ENCODE results near the gene GPR17. TPM values are rescaled to one million over a fixed set of nuclear protein-coding genes. Genes with fewer than 3 reads are reported as not detected.

GPR17 gene
- total RNA-seq, 1 experiment from 2014 or later: not detected

DNA sequence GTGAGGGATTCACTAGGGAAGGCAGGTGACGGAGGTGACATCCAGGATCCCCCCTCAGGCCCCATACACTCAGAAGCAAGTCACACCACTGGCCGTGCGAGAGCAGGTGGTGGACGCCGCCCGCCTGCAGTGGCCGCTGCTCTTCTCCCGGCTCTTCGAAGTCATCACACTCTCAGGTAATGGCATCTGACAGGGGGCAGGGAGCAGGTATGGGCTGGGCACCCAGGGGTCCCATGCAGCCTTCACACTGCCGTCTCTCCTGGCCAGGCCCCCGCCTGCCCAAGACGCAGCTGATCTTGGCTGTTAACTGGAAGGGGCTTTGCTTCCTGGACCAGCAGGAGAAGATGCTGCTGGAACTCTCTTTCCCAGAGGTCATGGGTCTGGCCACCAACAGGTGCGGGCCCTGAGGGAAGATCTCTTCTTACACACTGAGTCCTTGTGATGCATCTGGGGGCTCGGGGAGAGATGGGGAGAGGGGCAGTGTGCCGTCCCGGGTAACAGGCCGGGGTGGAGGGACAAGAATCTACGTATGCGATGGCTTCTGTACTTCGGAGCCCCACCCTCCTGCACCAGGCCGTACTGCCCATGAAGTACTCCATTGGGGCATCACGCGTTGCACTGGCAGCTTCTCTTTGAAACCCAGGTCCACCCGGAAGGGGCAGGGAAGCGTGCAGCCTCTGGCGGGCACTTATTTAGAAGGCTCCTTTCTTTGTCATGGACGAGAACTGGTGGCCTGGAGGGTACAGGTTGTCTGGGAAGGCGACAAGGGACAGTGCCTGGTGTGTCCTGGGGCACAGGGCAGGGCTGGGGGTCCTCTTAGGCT lies 18.8 kb upstream of the GPR17 start:
- Mint-ChIP-seq H3K4me1 (ENCODE audit: insufficient read depth, unreplicated experiment) (peaks cover 13% of the 10 kb centered on the region), H3K27me3 (ENCODE audit: insufficient read depth, unreplicated experiment) (no peaks in the 10 kb centered on the region), H3K9me3 (ENCODE audit: unreplicated experiment) (no peaks in the 10 kb centered on the region), H3K4me3 (ENCODE audit: unreplicated experiment) (no peak overlapping the region), H3K36me3 (ENCODE audit: insufficient read depth, unreplicated experiment) (no peaks in the 10 kb centered on the region), H3K27ac (ENCODE audit: low read depth, unreplicated experiment) (no peak overlapping the region)
- intact Hi-C loops (cut with micrococcal nuclease): no loop called here
- BruUV-seq (replicated peaks): no TSS peak
- TF ChIP-seq, protein P1, sequence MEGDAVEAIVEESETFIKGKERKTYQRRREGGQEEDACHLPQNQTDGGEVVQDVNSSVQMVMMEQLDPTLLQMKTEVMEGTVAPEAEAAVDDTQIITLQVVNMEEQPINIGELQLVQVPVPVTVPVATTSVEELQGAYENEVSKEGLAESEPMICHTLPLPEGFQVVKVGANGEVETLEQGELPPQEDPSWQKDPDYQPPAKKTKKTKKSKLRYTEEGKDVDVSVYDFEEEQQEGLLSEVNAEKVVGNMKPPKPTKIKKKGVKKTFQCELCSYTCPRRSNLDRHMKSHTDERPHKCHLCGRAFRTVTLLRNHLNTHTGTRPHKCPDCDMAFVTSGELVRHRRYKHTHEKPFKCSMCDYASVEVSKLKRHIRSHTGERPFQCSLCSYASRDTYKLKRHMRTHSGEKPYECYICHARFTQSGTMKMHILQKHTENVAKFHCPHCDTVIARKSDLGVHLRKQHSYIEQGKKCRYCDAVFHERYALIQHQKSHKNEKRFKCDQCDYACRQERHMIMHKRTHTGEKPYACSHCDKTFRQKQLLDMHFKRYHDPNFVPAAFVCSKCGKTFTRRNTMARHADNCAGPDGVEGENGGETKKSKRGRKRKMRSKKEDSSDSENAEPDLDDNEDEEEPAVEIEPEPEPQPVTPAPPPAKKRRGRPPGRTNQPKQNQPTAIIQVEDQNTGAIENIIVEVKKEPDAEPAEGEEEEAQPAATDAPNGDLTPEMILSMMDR (IDR thresholded peaks at IDR 0.05; ENCODE audit: unreplicated experiment): no peak
- POLR2A ChIA-PET: no interaction called here
- DNase-seq (ENCODE audit: unreplicated experiment): no peak
- CTCF ChIA-PET: interaction anchor here (0.7 kb wide), 1 partner anchor 1724 kb away, joined by 3 read pairs; no protein-coding TSS in a partner anchor

DNA sequence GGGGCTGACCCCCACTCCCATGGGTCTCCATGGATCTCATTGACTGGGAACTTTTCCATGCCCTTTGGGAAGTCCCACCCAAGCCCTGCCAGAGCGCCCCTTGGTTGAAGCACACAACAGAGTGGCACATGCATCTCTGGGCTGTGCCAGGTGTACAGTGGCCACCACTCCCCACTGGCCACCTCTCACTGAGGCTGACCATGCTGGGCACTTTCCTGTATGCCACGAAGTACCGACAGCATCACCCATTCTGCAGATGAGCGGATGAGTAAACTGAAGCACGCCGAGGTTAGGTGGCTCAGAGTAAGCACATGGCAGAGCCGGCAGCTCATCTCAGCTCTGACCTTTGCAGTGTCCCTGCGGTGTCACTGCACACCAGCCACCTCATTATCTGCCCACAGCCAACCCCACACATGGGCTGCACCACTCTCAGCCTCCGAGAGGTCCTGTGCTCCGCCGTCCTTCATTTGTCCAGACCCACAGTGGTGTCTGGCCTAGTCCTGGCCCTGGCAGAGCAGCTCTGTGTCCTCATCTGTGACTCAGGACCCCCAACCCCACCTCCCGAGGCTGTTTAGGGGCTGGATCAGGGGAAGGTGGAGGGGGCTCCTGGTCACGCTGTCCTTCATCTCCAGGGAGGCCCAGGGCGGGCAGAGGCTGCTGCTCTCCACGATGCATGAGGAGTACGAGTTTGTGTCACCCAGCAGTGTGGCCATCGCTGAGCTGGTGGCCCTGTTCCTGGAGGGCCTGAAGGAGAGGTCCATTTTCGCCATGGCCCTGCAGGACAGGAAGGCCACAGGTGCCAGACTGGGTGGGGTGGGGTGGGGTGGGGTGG lies 18.0 kb upstream of the GPR17 start:
- intact Hi-C loops (cut with micrococcal nuclease): no loop called here
- ChIA-PET CTCF (no interaction called here), POLR2A (no interaction called here)
- TF ChIP-seq, protein P1 (IDR thresholded peaks at IDR 0.05; ENCODE audit: unreplicated experiment): no peak
- Mint-ChIP-seq H3K27me3 (ENCODE audit: insufficient read depth, unreplicated experiment) (no peaks in the 10 kb centered on the region), H3K4me1 (ENCODE audit: insufficient read depth, unreplicated experiment) (peaks cover 13% of the 10 kb centered on the region), H3K4me3 (ENCODE audit: unreplicated experiment) (no peak overlapping the region), H3K36me3 (ENCODE audit: insufficient read depth, unreplicated experiment) (no peaks in the 10 kb centered on the region), H3K9me3 (ENCODE audit: unreplicated experiment) (no peaks in the 10 kb centered on the region), H3K27ac (ENCODE audit: low read depth, unreplicated experiment) (no peak overlapping the region)
- DNase-seq (ENCODE audit: unreplicated experiment): no peak
- no TSS peak for BruUV-seq (replicated peaks)

DNA sequence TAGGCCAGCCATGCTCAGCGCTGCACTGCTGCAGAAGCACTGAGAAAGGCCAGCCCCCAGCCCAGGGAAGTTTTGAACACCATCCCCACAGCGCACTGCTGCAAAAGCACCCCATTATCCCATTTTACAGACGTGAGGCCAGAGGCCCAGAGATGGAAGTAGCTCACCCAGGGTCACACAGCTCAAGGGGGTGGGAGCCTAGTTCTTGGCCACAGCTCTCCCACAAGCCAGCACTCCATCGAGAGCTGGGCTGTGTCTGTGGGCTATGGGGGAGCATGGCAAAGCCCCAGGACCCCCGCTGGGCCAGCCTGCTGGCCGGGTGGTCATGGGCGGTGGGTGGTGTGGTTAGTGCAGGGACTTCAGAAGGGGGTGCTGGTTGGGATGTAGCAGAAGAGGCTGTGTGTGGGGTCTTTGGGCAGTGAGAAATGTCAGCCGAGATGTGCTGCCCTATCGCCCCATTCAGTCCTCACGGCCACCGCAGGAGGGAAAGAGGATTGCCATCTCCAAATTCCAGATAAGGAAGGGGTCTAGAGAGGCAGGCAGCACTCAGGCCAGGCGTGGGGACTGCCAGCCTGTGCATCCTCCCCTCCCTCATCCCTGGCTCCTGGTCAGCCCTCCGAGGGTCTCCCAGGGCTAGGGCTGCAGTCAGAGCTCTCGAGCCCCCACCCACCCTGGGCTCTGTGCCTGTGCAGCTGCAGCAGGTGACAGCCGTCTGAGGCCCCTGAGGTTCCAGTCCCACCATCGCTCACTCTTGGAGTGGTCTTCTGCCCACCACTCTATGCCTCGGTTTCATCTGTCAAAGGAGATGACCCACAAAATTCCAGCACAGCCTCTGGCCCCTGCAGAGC lies 17.0 kb upstream of the GPR17 start:
- no peak overlapping the region for H3K4me3 Mint-ChIP-seq (ENCODE audit: unreplicated experiment)
- ChIA-PET CTCF (interaction anchor here (0.6 kb wide), 1 partner anchor 27 kb away, joined by 3 read pairs; no protein-coding TSS in a partner anchor), POLR2A (no interaction called here)
- H3K36me3 Mint-ChIP-seq (ENCODE audit: insufficient read depth, unreplicated experiment): no peaks in the 10 kb centered on the region
- H3K27ac Mint-ChIP-seq (ENCODE audit: low read depth, unreplicated experiment): no peak overlapping the region
- intact Hi-C loops (cut with micrococcal nuclease): no loop called here
- no peaks in the 10 kb centered on the region for H3K27me3 Mint-ChIP-seq (ENCODE audit: insufficient read depth, unreplicated experiment)
- H3K9me3 Mint-ChIP-seq (ENCODE audit: unreplicated experiment): no peaks in the 10 kb centered on the region
- H3K4me1 Mint-ChIP-seq (ENCODE audit: insufficient read depth, unreplicated experiment): peaks cover 6% of the 10 kb centered on the region
- BruUV-seq (replicated peaks): no TSS peak
- no peak for DNase-seq (ENCODE audit: unreplicated experiment)
- TF ChIP-seq, protein P1 (IDR thresholded peaks at IDR 0.05; ENCODE audit: unreplicated experiment): no peak
